ENCODE measurements around the gene TNRC6B.

TNRC6B gene

GRCh38 chr22:40180403-40180802, 2.7 kb downstream of the TNRC6B start:
- peak overlapping the region; percentile 89 for H3K9ac ChIP-seq (ENCODE audit: low read length)
- H3K4me1 ChIP-seq (ENCODE audit: insufficient read depth, low read length, severe bottlenecking): peaks cover 72% of the 10 kb centered on the region
- no peaks in the 10 kb centered on the region for H3F3A ChIP-seq (ENCODE audit: insufficient read depth, low read length)
- H4K20me1 ChIP-seq (ENCODE audit: insufficient read depth, low read length): no peaks in the 10 kb centered on the region
- peak overlapping the region; percentile 77 for H3K4me2 ChIP-seq (ENCODE audit: low read length)
- H3K27me3 ChIP-seq (ENCODE audit: insufficient read depth, low read length): no peaks in the 10 kb centered on the region
- H3K27ac ChIP-seq (ENCODE audit: low read depth, low read length, poor library complexity, severe bottlenecking): peak overlapping the region; percentile 95
- H3K4me3 ChIP-seq (ENCODE audit: low read depth, low read length, poor library complexity, severe bottlenecking): peak overlapping the region; percentile 72
- H3K79me2 ChIP-seq (ENCODE audit: insufficient read depth, low read length): peaks cover 74% of the 10 kb centered on the region
- peaks cover 9% of the 10 kb centered on the region; the same call in 1 of the 2 replicates for H3K36me3 ChIP-seq (ENCODE audit: insufficient read depth, low read length)
- TF ChIP-seq, protein P1, sequence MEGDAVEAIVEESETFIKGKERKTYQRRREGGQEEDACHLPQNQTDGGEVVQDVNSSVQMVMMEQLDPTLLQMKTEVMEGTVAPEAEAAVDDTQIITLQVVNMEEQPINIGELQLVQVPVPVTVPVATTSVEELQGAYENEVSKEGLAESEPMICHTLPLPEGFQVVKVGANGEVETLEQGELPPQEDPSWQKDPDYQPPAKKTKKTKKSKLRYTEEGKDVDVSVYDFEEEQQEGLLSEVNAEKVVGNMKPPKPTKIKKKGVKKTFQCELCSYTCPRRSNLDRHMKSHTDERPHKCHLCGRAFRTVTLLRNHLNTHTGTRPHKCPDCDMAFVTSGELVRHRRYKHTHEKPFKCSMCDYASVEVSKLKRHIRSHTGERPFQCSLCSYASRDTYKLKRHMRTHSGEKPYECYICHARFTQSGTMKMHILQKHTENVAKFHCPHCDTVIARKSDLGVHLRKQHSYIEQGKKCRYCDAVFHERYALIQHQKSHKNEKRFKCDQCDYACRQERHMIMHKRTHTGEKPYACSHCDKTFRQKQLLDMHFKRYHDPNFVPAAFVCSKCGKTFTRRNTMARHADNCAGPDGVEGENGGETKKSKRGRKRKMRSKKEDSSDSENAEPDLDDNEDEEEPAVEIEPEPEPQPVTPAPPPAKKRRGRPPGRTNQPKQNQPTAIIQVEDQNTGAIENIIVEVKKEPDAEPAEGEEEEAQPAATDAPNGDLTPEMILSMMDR (IDR thresholded peaks at IDR 0.05; ENCODE audit: low read length): no peak
- no peak for TF ChIP-seq EZH2 (IDR thresholded peaks at IDR 0.05; ENCODE audit: borderline replicate concordance, low read length)
- no peaks in the 10 kb centered on the region for H3K9me3 ChIP-seq (ENCODE audit: low read length)
- no peak overlapping the region for H2AFZ ChIP-seq (ENCODE audit: low read length)
- H3K9me2 ChIP-seq (ENCODE audit: low read depth, low read length): no peaks in the 10 kb centered on the region

DNA sequence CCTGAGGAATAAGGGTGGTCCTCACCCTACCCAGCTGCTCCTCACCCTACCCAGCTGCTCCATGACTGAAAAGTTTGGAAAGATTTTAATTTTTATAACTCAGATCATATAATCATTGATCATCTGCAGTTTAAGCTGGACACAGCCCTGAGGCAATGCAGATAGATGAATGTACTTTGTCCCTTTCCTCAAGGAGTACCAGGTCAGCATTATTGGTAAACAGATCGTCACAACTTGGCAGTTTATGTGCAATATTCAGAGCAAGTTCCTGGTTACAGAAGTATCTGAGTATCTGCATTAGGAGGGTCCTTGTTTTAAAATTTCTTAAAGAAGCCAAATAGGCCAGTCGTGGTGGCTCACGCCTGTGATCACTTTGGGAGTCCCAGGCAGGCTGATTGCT, 3.6 kb downstream of the TNRC6B start:
- H3K36me3 ChIP-seq (ENCODE audit: insufficient read depth, low read length): peaks cover 9% of the 10 kb centered on the region; the same call in 1 of the 2 replicates
- H3K9ac ChIP-seq (ENCODE audit: low read length): no peak overlapping the region; the same call in 1 of the 2 replicates
- H3K4me3 ChIP-seq (ENCODE audit: low read depth, low read length, poor library complexity, severe bottlenecking): peak overlapping the region; percentile 72
- no peak overlapping the region for H2AFZ ChIP-seq (ENCODE audit: low read length)
- H3K9me2 ChIP-seq (ENCODE audit: low read depth, low read length): no peaks in the 10 kb centered on the region
- H3K27me3 ChIP-seq (ENCODE audit: insufficient read depth, low read length): no peaks in the 10 kb centered on the region
- peak overlapping the region; percentile 77 for H3K4me2 ChIP-seq (ENCODE audit: low read length)
- no peak overlapping the region for H3K27ac ChIP-seq (ENCODE audit: low read depth, low read length, poor library complexity, severe bottlenecking)
- peaks cover 68% of the 10 kb centered on the region for H3K4me1 ChIP-seq (ENCODE audit: insufficient read depth, low read length, severe bottlenecking)
- TF ChIP-seq, protein P1 (IDR thresholded peaks at IDR 0.05; ENCODE audit: low read length): no peak
- TF ChIP-seq EZH2 (IDR thresholded peaks at IDR 0.05; ENCODE audit: borderline replicate concordance, low read length): no peak
- H3K79me2 ChIP-seq (ENCODE audit: insufficient read depth, low read length): peaks cover 83% of the 10 kb centered on the region
- H4K20me1 ChIP-seq (ENCODE audit: insufficient read depth, low read length): no peaks in the 10 kb centered on the region
- no peaks in the 10 kb centered on the region for H3K9me3 ChIP-seq (ENCODE audit: low read length)
- H3F3A ChIP-seq (ENCODE audit: insufficient read depth, low read length): no peaks in the 10 kb centered on the region

GRCh38 chr22:40182231-40182835, 4.6 kb downstream of the TNRC6B start:
- H3K4me2 ChIP-seq (ENCODE audit: low read length): peak overlapping the region; percentile 54
- H3F3A ChIP-seq (ENCODE audit: insufficient read depth, low read length): no peaks in the 10 kb centered on the region
- no peaks in the 10 kb centered on the region for H4K20me1 ChIP-seq (ENCODE audit: insufficient read depth, low read length)
- peak overlapping the region; percentile 62 for H3K27ac ChIP-seq (ENCODE audit: low read depth, low read length, poor library complexity, severe bottlenecking)
- H3K79me2 ChIP-seq (ENCODE audit: insufficient read depth, low read length): peaks cover 92% of the 10 kb centered on the region
- H3K27me3 ChIP-seq (ENCODE audit: insufficient read depth, low read length): no peaks in the 10 kb centered on the region
- H3K9me2 ChIP-seq (ENCODE audit: low read depth, low read length): no peaks in the 10 kb centered on the region
- TF ChIP-seq, protein P1 (IDR thresholded peaks at IDR 0.05; ENCODE audit: low read length): no peak
- no peak for TF ChIP-seq EZH2 (IDR thresholded peaks at IDR 0.05; ENCODE audit: borderline replicate concordance, low read length)
- peaks cover 9% of the 10 kb centered on the region; the same call in 1 of the 2 replicates for H3K36me3 ChIP-seq (ENCODE audit: insufficient read depth, low read length)
- H2AFZ ChIP-seq (ENCODE audit: low read length): no peak overlapping the region
- H3K4me1 ChIP-seq (ENCODE audit: insufficient read depth, low read length, severe bottlenecking): peaks cover 63% of the 10 kb centered on the region
- no peaks in the 10 kb centered on the region for H3K9me3 ChIP-seq (ENCODE audit: low read length)
- peak overlapping the region; percentile 33 for H3K4me3 ChIP-seq (ENCODE audit: low read depth, low read length, poor library complexity, severe bottlenecking)
- peak overlapping the region; percentile 6; the same call in 1 of the 2 replicates for H3K9ac ChIP-seq (ENCODE audit: low read length)

Measured in OCI-LY1 (cell line).